Measurements from ENCODE around the gene RABGGTB.
"Not testable (repeated sequence)": the region's sequence is repeated elsewhere in the genome, so short reads cannot be mapped to it uniquely, and the experiment has no call there.

The RABGGTB gene

DNA sequence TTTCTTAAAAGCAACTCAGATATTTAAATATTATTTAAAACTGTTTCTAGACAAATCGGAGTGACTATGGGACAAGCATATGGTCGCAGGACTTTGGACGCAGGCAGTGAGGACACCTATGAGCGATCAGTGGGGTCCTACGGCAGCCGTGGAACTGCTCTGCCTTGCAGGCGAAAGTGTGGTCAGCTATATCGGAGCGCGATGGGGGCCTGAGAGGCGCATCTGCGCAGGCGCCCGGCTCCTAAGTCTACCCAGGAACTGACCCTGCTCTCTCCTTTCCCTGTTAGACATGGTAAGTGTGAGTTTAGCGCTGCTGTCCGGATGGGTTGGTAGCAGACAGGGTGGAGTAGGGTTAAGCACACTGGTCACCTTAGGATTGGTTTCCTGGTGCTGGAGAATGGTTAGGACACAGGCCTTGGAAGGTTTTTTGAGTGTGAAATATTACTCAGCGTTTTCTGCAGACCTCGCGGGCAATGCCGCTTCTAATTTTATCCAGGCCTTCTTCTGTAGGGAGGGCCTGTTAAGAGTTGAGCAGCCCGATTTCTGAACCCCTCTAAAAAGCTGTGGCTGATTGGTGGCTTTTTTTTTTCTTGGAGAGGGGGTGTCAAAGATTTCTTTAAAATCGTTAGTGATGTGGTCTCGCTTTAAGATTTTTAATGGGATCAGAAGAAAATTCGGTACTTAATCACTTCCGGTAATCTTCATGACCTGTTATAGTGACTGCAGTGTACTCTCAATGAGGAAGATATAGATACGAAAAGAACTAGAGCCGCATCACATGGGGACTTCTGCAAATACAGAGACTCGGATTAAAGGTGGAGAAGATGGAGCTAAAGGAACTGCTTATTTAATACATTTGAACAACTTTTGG, at the start of gene RABGGTB:
RABGGTB (plus strand) TSS at position 274 of the 871 bp plus-strand sequence; CDS start at position 290, 16 bp downstream.
- DNase-seq = peak; percentile 97

DNA sequence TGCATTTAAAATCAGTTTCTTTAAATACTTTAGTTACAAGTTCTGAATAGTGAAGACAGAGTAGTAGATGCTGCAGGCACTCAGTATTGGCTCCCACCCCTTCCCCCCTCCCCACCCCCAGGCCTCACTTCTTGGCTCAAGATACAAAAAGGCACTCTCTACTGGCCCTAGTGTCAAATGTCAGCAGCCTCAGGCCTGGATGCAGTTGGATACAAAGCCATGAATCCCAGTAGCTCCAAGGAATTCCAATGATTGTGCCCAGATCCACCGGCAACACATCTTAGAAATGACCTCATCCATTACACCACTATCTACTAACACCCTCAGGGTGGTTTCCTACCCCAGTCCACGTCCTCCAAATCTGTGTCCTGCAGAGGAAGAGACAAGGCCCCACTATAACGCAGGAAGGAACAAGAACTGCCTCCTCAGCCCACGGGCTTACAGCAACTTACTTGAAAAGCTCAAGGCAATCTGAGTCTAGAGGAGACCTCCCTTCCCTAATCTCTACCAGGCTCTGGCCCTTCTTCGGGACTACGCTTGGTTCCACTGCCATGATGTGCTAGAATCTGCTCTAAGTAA, 43.9 kb upstream of the RABGGTB start:
- no peak for DNase-seq

DNA sequence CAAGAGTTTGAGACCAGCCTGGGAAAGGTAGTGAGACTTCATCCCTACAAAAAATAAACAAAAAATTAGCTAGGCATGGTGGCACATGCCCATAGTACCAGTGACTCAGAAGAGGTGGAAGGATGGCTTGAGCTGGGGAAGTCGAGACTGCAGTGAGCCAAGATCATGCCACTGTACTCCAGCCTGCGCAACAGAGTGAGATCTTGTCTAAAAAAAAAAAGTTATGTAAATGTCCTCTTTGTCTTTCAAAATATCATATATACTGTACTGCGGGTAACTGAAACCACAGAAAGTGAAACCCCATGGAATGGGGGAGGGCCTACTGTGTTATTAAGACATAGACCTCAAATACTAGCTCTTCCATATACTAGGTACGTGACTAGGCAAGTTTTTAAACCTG, 40.8 kb upstream of the RABGGTB start:
- no peak for DNase-seq

DNA sequence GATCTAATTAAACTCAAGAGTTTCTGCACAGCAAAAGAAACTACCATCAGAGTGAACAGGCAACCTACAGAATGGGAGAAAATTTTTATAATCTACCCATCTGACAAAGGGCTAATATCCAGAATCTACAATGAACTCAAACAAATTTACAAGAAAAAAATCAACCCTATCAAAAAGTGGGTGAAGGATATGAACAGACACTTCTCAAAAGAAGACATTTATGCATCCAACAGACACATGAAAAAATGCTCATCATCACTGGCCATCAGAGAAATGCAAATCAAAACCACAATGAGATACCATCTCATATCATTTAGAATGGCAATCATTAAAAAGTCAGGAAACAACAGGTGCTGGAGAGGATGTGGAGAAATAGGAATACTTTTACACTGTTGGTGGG, 28.8 kb upstream of the RABGGTB start:
- DNase-seq = not testable (repeated sequence)

DNA sequence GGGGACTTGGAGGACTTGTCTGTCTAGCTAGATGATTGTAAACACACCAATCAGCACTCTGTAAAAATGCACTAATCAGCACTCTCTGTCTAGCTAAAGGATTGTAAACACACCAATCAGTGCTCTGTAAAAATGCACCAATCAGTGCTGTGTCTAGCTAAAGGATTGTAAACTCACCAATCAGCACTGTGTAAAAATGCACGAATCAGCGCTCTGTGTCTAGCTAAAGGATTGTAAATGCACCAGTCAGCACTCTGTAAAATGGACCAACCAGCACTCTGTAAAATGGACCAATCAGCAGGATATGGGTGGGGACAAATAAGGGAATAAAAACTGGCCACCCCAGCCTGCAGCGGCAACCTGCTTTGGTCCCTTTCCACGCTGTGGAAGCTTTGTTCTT, 27.5 kb upstream of the RABGGTB start:
- not testable (repeated sequence) for DNase-seq

DNA sequence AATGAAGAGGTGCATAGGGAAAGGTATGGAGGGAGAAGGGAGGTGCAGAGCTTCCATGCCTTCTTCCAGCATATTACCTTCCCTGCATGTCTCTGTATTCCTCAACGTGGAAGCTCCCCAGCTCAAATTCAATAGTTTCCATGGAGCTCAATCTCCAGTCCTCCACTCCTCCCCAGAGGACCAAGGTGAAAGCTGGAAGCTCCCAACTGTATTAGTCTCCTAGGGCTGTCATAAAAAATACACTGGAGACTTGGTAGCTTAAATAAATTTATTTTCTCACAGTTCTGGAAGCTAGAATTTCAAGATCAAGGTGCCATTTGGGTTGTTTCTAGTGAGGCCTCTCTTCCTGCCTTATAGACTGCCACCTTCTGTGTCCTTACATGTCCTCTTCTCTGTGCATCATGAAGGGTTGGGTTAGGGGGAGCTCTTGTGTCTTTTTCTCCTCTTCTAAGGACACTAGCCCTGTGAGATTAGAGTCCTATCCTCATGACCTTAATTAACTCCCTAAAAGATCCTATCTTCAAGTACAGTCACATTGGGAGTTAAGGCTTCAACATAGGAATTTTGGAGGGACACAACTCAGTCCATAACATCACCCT, 21.9 kb upstream of the RABGGTB start:
- no peak for DNase-seq

DNA sequence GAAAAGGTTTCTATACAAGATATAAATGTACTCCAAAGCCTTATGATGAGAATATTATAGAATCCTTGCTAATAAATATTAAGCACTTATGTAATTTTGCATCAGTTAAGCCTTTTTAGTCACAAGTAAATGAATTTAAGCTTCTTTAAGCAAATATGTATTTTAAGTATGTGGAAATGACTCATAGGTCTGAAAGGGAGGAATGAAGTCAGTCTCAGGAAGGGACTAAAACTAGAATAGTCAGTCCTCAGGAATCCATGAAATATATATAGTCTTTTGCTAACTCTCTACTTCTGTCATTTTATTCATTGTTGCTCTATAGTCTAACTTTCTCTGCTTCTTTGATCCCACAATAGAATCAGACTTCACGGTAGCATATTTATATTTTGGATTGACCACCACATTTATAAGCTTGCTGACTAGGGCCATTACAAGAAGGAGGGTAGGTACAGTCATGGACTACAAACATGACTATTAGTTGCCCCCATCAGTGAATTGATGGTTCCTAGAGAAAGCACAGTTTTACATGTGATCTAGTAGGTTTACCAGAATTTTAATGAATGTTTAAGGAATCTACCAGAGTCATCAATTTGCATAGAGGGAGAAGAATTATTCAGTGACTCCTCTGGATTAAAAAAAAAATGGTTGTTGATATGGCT, 20.2 kb upstream of the RABGGTB start:
- no peak for DNase-seq

DNA sequence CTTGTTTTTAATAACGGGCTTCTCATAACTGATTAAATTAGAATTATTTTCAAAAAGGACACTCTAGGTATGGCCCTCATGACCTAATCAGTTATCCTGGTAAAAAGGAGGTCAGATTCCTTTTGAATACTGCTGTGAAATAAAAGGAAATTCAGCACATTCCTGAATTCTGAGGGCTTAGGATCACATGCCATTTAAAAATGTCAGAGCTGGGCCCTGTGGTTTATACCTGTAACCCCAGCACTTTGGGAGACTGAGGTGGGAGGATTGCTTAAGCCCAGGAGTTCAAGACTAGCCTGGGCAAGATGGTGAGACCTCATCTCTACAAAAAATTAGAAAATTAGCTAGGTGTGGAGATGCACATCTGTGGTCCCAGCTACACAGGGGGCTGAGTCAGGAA, 18.0 kb upstream of the RABGGTB start:
- no peak for DNase-seq

DNA sequence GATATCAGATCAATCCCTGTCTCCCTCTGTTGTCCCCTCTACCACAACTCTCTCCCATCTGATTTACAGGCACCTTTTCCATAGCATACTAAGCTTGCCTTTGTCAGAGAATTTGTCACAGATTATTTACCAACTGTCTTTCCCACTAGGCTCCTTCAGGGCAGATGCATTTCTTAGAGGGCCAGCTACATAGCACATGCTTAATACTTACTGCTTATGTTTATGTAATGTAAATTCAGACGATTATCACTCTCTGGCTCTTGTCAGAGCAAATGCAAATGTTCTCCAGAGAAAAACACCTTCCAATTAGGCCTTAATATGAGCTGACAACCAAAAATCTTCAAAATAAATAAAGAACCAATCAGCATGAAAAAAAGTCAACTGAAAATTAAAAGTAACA, 15.3 kb upstream of the RABGGTB start:
- DNase-seq = no peak

DNA sequence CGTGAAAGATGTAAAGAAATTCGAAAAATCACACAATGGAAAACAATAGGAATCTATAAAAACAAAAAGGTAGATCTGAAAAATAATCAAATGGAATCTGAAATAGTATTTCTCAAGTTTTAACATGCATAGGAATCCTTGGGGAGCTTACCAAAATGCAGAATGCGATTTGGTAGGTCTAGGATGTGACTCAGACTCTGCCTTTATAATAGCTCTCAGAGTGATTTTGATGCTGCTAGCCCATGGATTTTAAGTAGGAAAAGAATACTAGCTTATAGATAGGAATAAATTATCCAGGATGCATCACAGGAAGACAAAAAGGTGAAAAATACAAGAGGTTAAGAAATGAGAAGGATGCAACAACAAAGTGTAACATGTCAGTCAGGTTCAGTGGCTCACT, 14.1 kb upstream of the RABGGTB start:
- no peak for DNase-seq

DNA sequence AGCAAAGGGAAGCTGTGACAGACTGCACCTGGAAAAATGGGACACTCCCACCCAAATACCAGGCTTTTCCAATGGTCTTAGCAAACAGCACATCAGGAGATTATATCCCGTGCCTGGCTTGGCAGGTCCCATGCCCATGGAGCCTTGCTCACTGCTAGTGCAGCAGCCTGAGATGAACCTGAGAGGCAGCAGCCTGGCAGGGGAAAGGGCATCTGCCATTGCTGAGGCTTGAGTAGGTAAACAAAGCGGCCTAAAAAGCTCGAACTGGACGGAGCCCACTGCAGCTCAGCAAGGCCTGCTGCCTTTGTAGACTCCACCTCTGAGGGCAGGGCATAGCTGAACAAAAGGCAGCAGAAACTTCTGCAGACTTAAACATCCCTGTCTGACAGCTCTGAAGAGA, 8.2 kb upstream of the RABGGTB start:
- DNase-seq = not testable (repeated sequence)

DNA sequence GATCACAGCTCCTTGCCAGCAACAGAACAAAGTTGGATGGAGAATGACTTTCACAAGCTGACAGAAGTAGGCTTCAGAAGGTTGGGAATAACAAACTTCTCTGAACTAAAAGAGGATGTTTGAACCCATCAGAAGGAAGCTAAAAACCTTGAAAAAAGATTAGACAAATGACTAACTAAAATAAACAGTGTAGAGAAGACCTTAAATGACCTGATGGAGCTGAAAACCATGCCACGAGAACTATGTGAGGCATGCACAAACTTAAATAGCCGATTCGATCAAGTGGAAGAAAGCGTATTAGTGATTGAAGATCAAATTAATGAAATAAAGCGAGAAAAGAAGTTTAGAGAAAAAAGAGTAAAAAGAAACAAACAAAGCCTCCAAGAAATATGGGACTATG, 7.4 kb upstream of the RABGGTB start:
- DNase-seq = not testable (repeated sequence)

DNA sequence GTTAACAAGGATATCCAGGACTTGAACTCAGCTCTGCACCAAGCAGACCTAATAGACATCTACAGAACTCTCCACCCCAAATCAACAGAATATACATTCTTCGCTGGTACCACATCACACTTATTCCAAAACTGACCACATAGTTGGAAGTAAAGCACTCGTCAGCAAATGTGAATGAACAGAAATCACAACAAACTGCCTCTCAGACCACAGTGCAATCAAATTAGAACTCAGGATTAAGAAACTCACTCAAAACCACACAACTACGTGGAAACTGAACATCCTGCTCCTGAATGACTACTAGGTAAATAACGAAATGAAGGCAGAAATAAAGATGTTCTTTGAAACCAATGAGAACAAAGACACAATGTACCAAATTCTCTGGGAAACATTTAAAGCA, 5.9 kb upstream of the RABGGTB start:
- DNase-seq = not testable (repeated sequence)

DNA sequence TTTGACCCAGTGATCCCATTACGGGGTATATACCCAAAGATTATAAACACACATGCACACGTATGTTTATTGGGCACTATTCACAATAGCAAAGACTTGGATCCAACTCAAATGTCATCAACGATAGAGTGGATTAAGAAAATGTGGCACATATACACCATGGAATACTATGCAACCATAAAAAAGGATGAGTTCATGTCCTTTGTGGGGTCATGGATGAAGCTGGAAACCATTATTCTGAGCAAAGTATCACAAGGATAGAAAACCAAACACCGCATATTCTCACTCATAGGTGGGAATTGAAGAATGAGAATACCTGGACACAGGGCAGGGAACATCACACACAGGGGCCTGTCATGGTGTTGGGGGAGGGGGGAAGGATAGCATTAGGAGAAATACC, 2.1 kb upstream of the RABGGTB start:
- not testable (repeated sequence) for DNase-seq

DNA sequence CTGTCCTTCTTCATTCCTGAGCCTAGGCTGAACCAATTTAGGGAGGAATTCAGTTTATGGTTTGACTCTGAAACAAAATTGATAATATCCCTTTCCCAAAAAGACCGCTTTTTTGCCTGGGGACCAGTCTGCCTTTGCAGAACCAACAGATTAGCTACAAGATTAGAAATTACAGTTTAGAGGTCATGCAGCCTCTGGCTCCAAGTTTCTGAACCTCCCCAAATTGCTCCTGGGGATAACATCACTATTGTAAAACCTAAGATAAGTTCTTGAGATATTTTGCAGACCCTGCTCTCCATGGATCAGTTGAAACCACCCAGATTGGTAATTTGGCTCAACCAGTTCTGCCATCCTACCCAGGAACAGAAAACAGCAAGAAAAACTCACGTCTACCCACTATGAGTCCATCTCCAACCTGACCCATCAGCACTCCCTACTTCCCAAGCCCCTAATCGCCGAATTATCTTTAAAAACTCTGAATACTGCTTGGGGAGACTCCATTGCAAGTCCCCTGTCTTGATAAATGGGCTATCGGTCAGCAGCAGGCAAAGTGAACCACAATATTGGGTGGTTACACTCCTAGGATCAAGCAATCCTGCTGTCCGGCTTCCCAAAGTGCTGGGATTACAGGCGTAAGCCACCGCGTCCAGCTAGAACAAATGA, 605 bp upstream of the RABGGTB start:
- no peak for DNase-seq

DNA sequence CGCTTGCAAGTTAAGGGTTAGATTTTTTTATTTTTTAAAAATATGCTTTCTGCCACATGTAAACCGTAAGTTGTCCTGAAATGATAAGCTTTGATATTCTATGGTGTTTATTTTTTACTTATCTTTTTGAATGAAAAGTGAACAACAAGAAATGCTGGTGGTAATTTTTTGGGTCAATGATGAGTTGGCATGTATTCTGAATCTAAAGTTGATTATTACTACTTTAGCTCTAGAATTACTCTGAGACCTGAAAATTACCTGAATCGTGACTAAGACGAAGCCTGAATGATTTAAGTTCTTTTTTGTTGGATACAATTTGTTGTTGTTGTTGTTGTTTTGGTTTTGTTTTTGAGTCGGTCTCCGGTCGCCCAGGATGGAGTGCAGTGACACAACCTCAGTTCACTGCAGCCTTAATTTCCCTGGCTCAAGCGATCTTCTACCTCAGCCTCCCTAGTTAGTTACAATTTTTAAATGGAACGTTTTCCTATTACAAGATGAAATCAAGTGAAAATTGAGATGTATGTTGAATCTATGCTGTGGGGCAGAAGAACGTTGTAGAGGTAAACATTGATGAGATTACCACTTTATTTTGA, 941 bp downstream of the RABGGTB start:
- no peak for DNase-seq

DNA sequence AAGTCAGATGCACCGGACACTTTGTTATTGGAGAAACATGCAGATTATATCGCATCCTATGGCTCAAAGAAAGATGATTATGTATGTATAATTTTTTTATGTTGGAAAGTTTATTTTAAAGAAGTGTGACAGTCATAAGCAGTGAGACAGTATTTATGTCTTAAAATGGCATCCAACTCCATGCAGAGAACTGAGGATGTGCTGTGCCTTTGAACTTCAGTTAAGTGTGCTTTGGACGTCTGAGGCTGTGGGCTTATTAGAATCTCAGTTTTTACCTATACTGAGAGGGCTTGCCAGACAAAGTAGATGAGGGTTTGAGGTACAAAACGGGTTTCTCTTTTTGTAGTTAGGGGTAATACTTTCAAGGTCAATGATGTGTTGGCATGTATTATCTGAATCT, 1.5 kb downstream of the RABGGTB start:
- DNase-seq = no peak

DNA sequence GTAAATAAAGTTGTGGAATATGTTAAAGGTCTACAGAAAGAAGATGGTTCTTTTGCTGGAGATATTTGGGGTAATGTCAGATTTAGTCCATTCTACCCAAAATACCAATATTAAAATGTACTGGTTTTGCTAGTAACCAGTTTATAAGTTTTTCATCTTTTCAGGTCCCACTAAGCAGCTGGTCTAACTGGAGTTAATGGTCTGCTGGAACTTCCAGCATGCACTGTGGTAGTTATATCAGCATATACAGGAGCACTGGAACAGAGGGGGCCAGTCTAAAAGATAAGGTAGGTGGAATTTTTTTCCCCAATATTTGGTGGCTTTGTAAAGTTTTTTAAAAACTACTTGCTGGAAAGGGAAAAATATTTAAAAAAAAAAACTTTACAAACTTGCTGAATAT, 3.9 kb downstream of the RABGGTB start:
- no peak for DNase-seq

DNA sequence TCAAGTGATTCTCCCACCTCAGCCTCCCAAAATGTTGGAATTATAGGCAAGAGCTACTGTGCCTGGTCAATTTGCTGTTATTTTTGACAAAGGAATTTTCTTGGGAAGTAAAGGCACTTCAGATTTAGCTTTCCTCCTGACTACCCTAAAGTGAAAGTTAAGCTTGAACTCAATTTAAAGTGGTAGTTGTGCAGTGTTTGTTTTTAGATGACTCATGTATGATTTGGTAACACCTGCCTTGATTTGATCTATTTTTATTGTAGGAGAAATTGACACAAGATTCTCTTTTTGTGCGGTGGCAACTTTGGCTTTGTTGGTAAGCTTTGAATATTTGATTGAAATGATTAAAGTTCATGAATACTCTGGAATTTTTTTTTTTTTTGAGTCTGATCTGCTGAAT, 5.0 kb downstream of the RABGGTB start:
- no peak for DNase-seq

DNA sequence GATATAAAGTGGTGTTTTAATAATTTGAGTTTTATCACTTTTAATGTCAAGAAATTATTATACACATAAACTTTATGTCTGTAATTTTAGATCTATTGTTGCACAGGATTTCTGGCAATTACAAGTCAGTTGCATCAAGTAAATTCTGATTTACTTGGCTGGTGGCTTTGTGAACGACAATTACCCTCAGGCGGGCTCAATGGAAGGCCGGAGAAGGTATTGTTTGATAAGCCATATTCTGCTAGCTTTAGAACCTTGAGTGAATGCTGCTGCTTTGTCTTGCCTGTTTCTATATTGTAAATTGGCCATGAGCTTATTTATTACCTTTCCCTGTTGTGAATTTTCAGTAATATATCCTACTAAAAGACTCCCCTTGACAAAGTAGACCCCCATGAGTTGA, 6.0 kb downstream of the RABGGTB start:
- DNase-seq = no peak

DNA sequence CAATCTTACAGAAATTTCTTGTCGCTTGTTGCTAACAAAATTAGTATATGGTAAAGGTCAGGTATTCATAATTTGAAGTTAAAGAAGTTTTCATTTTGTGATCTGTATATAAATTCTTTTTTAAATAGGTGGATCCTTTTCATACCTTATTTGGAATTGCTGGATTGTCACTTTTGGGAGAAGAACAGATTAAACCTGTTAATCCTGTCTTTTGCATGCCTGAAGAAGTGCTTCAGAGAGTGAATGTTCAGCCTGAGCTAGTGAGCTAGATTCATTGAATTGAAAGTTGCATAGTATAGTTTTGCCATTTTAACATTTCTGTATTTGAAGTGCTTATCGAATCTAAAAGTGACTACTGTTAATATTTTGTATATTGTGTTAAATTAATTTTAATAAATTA, 8.3 kb downstream of the RABGGTB start:
- DNase-seq = no peak

DNA sequence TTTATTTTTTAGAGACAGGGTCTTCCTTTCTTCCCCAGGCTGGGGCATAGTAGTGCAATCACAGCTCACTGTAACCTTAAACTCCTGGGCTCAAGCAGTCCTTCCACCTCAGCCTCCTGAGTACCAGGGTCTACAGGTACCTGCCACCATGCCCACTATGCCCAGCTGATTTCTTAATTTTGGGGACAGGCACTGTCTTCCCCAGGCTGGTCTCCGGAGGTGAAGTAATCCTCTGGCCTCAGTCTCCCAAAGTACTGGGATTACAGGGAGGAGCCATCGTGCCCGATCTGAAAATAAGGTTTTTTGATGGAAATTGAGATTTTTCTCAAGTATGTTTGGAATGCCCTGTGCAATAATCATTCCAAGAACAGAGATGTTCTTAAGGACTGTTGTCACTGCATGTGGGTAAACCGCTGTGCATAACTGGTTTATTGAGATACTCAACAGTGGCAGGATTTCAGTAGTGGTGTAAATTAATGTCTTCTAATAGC, 9.7 kb downstream of the RABGGTB start:
- DNase-seq = no peak
